Measurements from ENCODE around the gene LRRC14B. TPM values are rescaled to one million over a fixed set of nuclear protein-coding genes. Genes with fewer than 3 reads are reported as not detected.

Gene LRRC14B
- total RNA-seq, 3 donors from 2014 or later (not counting 1 experiment from before 2014, with no cell fraction given): not detected

GRCh38 chr5:171801-172331, 19.4 kb upstream of the LRRC14B start:
- H3K27me3 ChIP-seq (ENCODE audit: control insufficient read depth, insufficient read depth, low read length): no peaks in the 10 kb centered on the region
- H3K4me1 Mint-ChIP-seq: no peaks in the 10 kb centered on the region
- H3K4me1 ChIP-seq (ENCODE audit: control insufficient read depth, insufficient read depth, low read length): no peaks in the 10 kb centered on the region
- H3K36me3 Mint-ChIP-seq: no peaks in the 10 kb centered on the region
- intact Hi-C loops (cut with micrococcal nuclease): no loop called here
- H3K4me3 ChIP-seq (ENCODE audit: low read length): no peak overlapping the region
- no peaks in the 10 kb centered on the region for H3K9me3 ChIP-seq (ENCODE audit: control insufficient read depth, insufficient read depth, low read length)
- H3K9me3 Mint-ChIP-seq: no peaks in the 10 kb centered on the region
- ATAC-seq (no peak), DNase-seq (no peak)
- TF ChIP-seq CTCF (IDR thresholded peaks at IDR 0.05): no peak
- WGBS (ENCODE audit: insufficient coverage): 93% methylated on average over 23 of the region's 23 CpGs
- H3K4me3 Mint-ChIP-seq: no peak overlapping the region
- no peak overlapping the region for H3K27ac Mint-ChIP-seq
- H3K27me3 Mint-ChIP-seq (ENCODE audit: low read depth in 2 of 2): no peaks in the 10 kb centered on the region
- H3K27ac ChIP-seq (ENCODE audit: low read length): no peak overlapping the region
- no peaks in the 10 kb centered on the region for H3K36me3 ChIP-seq (ENCODE audit: control insufficient read depth, insufficient read depth, low read length)

GRCh38 chr5:172421-172820, 18.9 kb upstream of the LRRC14B start:
- TF ChIP-seq CTCF (IDR thresholded peaks at IDR 0.05): no peak
- H3K36me3 Mint-ChIP-seq: no peaks in the 10 kb centered on the region
- no peaks in the 10 kb centered on the region for H3K27me3 ChIP-seq (ENCODE audit: control insufficient read depth, insufficient read depth, low read length)
- DNase-seq (no peak), ATAC-seq (no peak)
- H3K36me3 ChIP-seq (ENCODE audit: control insufficient read depth, insufficient read depth, low read length): no peaks in the 10 kb centered on the region
- H3K4me1 Mint-ChIP-seq: no peaks in the 10 kb centered on the region
- no peak overlapping the region for H3K4me3 ChIP-seq (ENCODE audit: low read length)
- no peaks in the 10 kb centered on the region for H3K27me3 Mint-ChIP-seq (ENCODE audit: low read depth in 2 of 2)
- H3K4me3 Mint-ChIP-seq: no peak overlapping the region
- no peak overlapping the region for H3K27ac ChIP-seq (ENCODE audit: low read length)
- H3K27ac Mint-ChIP-seq: no peak overlapping the region
- no peaks in the 10 kb centered on the region for H3K9me3 ChIP-seq (ENCODE audit: control insufficient read depth, insufficient read depth, low read length)
- 96% methylated on average over 13 of the region's 13 CpGs for WGBS (ENCODE audit: insufficient coverage)
- H3K4me1 ChIP-seq (ENCODE audit: control insufficient read depth, insufficient read depth, low read length): no peaks in the 10 kb centered on the region
- intact Hi-C loops (cut with micrococcal nuclease): no loop called here
- H3K9me3 Mint-ChIP-seq: no peaks in the 10 kb centered on the region

- ATAC-seq (no peak), DNase-seq (no peak)
- Mint-ChIP-seq H3K27ac (no peak overlapping the region), H3K36me3 (no peaks in the 10 kb centered on the region), H3K9me3 (no peaks in the 10 kb centered on the region), H3K4me1 (no peaks in the 10 kb centered on the region), H3K27me3 (ENCODE audit: low read depth in 2 of 2) (no peaks in the 10 kb centered on the region), H3K4me3 (no peak overlapping the region)
- 82% methylated on average over 17 of the region's 17 CpGs for WGBS (ENCODE audit: insufficient coverage)
- intact Hi-C loops (cut with micrococcal nuclease): no loop called here
- H3K9me3 ChIP-seq (ENCODE audit: control insufficient read depth, insufficient read depth, low read length): no peaks in the 10 kb centered on the region
- no peak overlapping the region for H3K4me3 ChIP-seq (ENCODE audit: low read length)
- no peaks in the 10 kb centered on the region for H3K4me1 ChIP-seq (ENCODE audit: control insufficient read depth, insufficient read depth, low read length)
- TF ChIP-seq CTCF (IDR thresholded peaks at IDR 0.05): no peak
- H3K36me3 ChIP-seq (ENCODE audit: control insufficient read depth, insufficient read depth, low read length): no peaks in the 10 kb centered on the region
- H3K27me3 ChIP-seq (ENCODE audit: control insufficient read depth, insufficient read depth, low read length): no peaks in the 10 kb centered on the region
- H3K27ac ChIP-seq (ENCODE audit: low read length): no peak overlapping the region
These were observed 18.4 kb upstream of the LRRC14B start for GRCh38 chr5:172841-173251.
